Stimulated activated effector memory CD8-positive, alpha-beta T cell treated with anti-CD3 and anti-CD28 coated beads, Interleukin-12 subunit alpha, Interleukin-12 subunit beta, amount 100 ng/mL, for 72 hours (primary cell): Measurements from ENCODE around the gene GZMH.
"Not testable (repeated sequence)": the region's sequence is repeated elsewhere in the genome, so short reads cannot be mapped to it uniquely, and the experiment has no call there.

Source experiments
- ATAC-seq: fragments of 150-1000 bp; cut with Tn5 transposase; 2 replicates; pipeline ENCODE4 v1.10.0; 2021
- DNase-seq, 2 donors: peaks; one replicate each; pipeline ENCODE4 v3.0.0; 2021 to 2022; ENCODE audit warnings: low spot score in 2 of 2
- H3K27ac Mint-ChIP-seq: one replicate; pipeline ENCODE4 v1.8.0; 2022; ENCODE audit warnings: mild to moderate bottlenecking, mixed read lengths
- H3K36me3 Mint-ChIP-seq: one replicate; pipeline ENCODE4 v1.8.0; 2022; ENCODE audit warnings: mild to moderate bottlenecking, mixed read lengths
- H3K4me1 Mint-ChIP-seq: one replicate; pipeline ENCODE4 v1.8.0; 2022; ENCODE audit warnings: mixed read lengths
- H3K4me3 Mint-ChIP-seq: one replicate; pipeline ENCODE4 v1.8.0; 2022; ENCODE audit warnings: mild to moderate bottlenecking, mixed read lengths
- H3K9me3 Mint-ChIP-seq: one replicate; pipeline ENCODE4 v1.8.0; 2022; ENCODE audit warnings: mixed read lengths

Gene GZMH

GRCh38 chr14:24609655-24610344 is at the start of gene GZMH:
Gene GZMH, minus strand, starts transcription at chr14:24609685. Its CDS starts 72 bp downstream, at chr14:24609613.
- Mint-ChIP-seq H3K36me3 (peaks cover 47% of the 10 kb centered on the region), H3K27ac (peak within 1 kb of the TSS; percentile 97), H3K9me3 (no peaks in the 10 kb centered on the region), H3K4me1 (peaks cover 85% of the 10 kb centered on the region), H3K4me3 (peak within 1 kb of the TSS; percentile 85)
- DNase-seq (peak in 1 of 2 donors; percentile 58), ATAC-seq (peak; percentile 87)

GRCh38 chr14:24648361-24648760 is 38.9 kb upstream of the GZMH start:
- H3K4me3 Mint-ChIP-seq, H3K9me3 Mint-ChIP-seq, DNase-seq, H3K36me3 Mint-ChIP-seq, ATAC-seq, H3K4me1 Mint-ChIP-seq, H3K27ac Mint-ChIP-seq: not testable (repeated sequence)

GRCh38 chr14:24639905-24640304 is 30.4 kb upstream of the GZMH start:
- Mint-ChIP-seq H3K9me3 (peaks cover 2% of the 10 kb centered on the region), H3K4me3 (peak overlapping the region; percentile 36), H3K27ac (peak overlapping the region; percentile 76), H3K36me3 (no peaks in the 10 kb centered on the region), H3K4me1 (peaks cover 51% of the 10 kb centered on the region)
- ATAC-seq (peak; percentile 91), DNase-seq (no peak)

GRCh38 chr14:24639270-24639669 is 29.8 kb upstream of the GZMH start:
- ATAC-seq (no peak), DNase-seq (no peak)
- Mint-ChIP-seq H3K4me3 (peak overlapping the region; percentile 36), H3K9me3 (peaks cover 2% of the 10 kb centered on the region), H3K36me3 (peaks cover 4% of the 10 kb centered on the region), H3K4me1 (peaks cover 57% of the 10 kb centered on the region), H3K27ac (peak overlapping the region; percentile 76)

GRCh38 chr14:24634158-24634557 is 24.7 kb upstream of the GZMH start, which contains the start of gene GZMB:
Gene GZMB, minus strand, starts transcription at chr14:24634190. Its CDS starts 30 bp downstream, at chr14:24634160.
- H3K9me3 Mint-ChIP-seq, result peaks cover 2% of the 10 kb centered on the region
- H3K27ac Mint-ChIP-seq, result peak within 1 kb of the TSS; percentile 98
- DNase-seq, result peak; percentile 64 to 95
- peaks cover 84% of the 10 kb centered on the region for H3K4me1 Mint-ChIP-seq
- H3K4me3 Mint-ChIP-seq, result peak within 1 kb of the TSS; percentile 96
- ATAC-seq, result peak; percentile 97
- H3K36me3 Mint-ChIP-seq, result peaks cover 55% of the 10 kb centered on the region

GRCh38 chr14:24633353-24633752 is 23.9 kb upstream of the GZMH start:
- H3K9me3 Mint-ChIP-seq, result peaks cover 2% of the 10 kb centered on the region
- no peak for ATAC-seq
- H3K4me1 Mint-ChIP-seq, result peaks cover 86% of the 10 kb centered on the region
- peak in 1 of 2 donors; percentile 61 for DNase-seq
- peak overlapping the region; percentile 96 for H3K4me3 Mint-ChIP-seq
- peak overlapping the region; percentile 98 for H3K27ac Mint-ChIP-seq
- H3K36me3 Mint-ChIP-seq, result peaks cover 63% of the 10 kb centered on the region

- ATAC-seq (no peak), DNase-seq (no peak)
- H3K9me3 Mint-ChIP-seq, result no peaks in the 10 kb centered on the region
- H3K4me1 Mint-ChIP-seq, result peaks cover 85% of the 10 kb centered on the region
- H3K27ac Mint-ChIP-seq, result peak overlapping the region; percentile 98
- peaks cover 68% of the 10 kb centered on the region for H3K36me3 Mint-ChIP-seq
- peak overlapping the region; percentile 96 for H3K4me3 Mint-ChIP-seq
Observed at GRCh38 chr14:24632761-24633160, 23.3 kb upstream of the GZMH start.

- Mint-ChIP-seq H3K9me3 (no peaks in the 10 kb centered on the region), H3K4me3 (peak overlapping the region; percentile 96), H3K36me3 (peaks cover 73% of the 10 kb centered on the region), H3K4me1 (peaks cover 85% of the 10 kb centered on the region), H3K27ac (peak overlapping the region; percentile 98)
- DNase-seq (no peak), ATAC-seq (no peak)
Observed at GRCh38 chr14:24632336-24632735, 22.9 kb upstream of the GZMH start.

- DNase-seq (no peak), ATAC-seq (no peak)
- Mint-ChIP-seq H3K36me3 (peaks cover 76% of the 10 kb centered on the region), H3K9me3 (no peaks in the 10 kb centered on the region), H3K27ac (peak overlapping the region; percentile 98), H3K4me3 (peak overlapping the region; percentile 96), H3K4me1 (peaks cover 81% of the 10 kb centered on the region)
Observed at GRCh38 chr14:24631749-24632335, 22.4 kb upstream of the GZMH start.

- ATAC-seq (no peak), DNase-seq (peak in 1 of 2 donors; percentile 66)
- Mint-ChIP-seq H3K27ac (peak overlapping the region; percentile 98), H3K9me3 (no peaks in the 10 kb centered on the region), H3K4me1 (peaks cover 73% of the 10 kb centered on the region), H3K4me3 (peak overlapping the region; percentile 96), H3K36me3 (peaks cover 76% of the 10 kb centered on the region)
Observed at GRCh38 chr14:24630872-24631477, 21.5 kb upstream of the GZMH start.

GRCh38 chr14:24630087-24630871 is 20.8 kb upstream of the GZMH start:
- DNase-seq (peak in 1 of 2 donors; percentile 70), ATAC-seq (peak; percentile 0)
- Mint-ChIP-seq H3K27ac (peak overlapping the region; percentile 98), H3K9me3 (no peaks in the 10 kb centered on the region), H3K36me3 (peaks cover 76% of the 10 kb centered on the region), H3K4me3 (peak overlapping the region; percentile 96), H3K4me1 (peaks cover 73% of the 10 kb centered on the region)

GRCh38 chr14:24629521-24629920 is 20.0 kb upstream of the GZMH start:
- H3K36me3 Mint-ChIP-seq, result peaks cover 74% of the 10 kb centered on the region
- DNase-seq (no peak), ATAC-seq (no peak)
- peak overlapping the region; percentile 96 for H3K4me3 Mint-ChIP-seq
- H3K9me3 Mint-ChIP-seq, result no peaks in the 10 kb centered on the region
- H3K27ac Mint-ChIP-seq, result peak overlapping the region; percentile 98
- H3K4me1 Mint-ChIP-seq, result peaks cover 67% of the 10 kb centered on the region

GRCh38 chr14:24613747-24614146 is 4.3 kb upstream of the GZMH start:
- Mint-ChIP-seq H3K4me3 (peak overlapping the region; percentile 25), H3K27ac (peak overlapping the region; percentile 92), H3K4me1 (peaks cover 54% of the 10 kb centered on the region), H3K9me3 (no peaks in the 10 kb centered on the region), H3K36me3 (peaks cover 12% of the 10 kb centered on the region)
- ATAC-seq, result no peak
- DNase-seq, result no peak

- H3K36me3 Mint-ChIP-seq, result peaks cover 17% of the 10 kb centered on the region
- DNase-seq (no peak), ATAC-seq (peak; percentile 25)
- H3K9me3 Mint-ChIP-seq, result no peaks in the 10 kb centered on the region
- peak overlapping the region; percentile 25 for H3K4me3 Mint-ChIP-seq
- H3K4me1 Mint-ChIP-seq, result peaks cover 59% of the 10 kb centered on the region
- peak overlapping the region; percentile 92 for H3K27ac Mint-ChIP-seq
Observed at GRCh38 chr14:24613241-24613640, 3.8 kb upstream of the GZMH start.

GRCh38 chr14:24612196-24612595 is 2.7 kb upstream of the GZMH start:
- ATAC-seq, result peak; percentile 33
- Mint-ChIP-seq H3K27ac (peak overlapping the region; percentile 92), H3K36me3 (peaks cover 27% of the 10 kb centered on the region), H3K4me1 (peaks cover 70% of the 10 kb centered on the region), H3K4me3 (peak overlapping the region; percentile 25), H3K9me3 (no peaks in the 10 kb centered on the region)
- no peak for DNase-seq
